Activated naive CD4-positive, alpha-beta T cell treated with anti-CD3 and anti-CD28 coated beads, Interleukin-2, amount 50 U/mL, for 24 hours (primary cell): ENCODE results near the gene RBMX2.
"Not testable (repeated sequence)": the region's sequence is repeated elsewhere in the genome, so short reads cannot be mapped to it uniquely, and the experiment has no call there.

Experiments used
- H3K27ac Mint-ChIP-seq: one replicate; pipeline ENCODE4 v1.8.0; 2021; ENCODE audit warnings: mild to moderate bottlenecking, mixed read lengths
- H3K27me3 Mint-ChIP-seq: one replicate; pipeline ENCODE4 v1.8.0; 2021; ENCODE audit warnings: mixed read lengths
- H3K36me3 Mint-ChIP-seq: one replicate; pipeline ENCODE4 v1.8.0; 2021; ENCODE audit warnings: mixed read lengths
- H3K4me1 Mint-ChIP-seq: one replicate; pipeline ENCODE4 v1.8.0; 2021; ENCODE audit warnings: mixed read lengths
- H3K4me3 Mint-ChIP-seq: one replicate; pipeline ENCODE4 v1.8.0; 2021; ENCODE audit warnings: mild to moderate bottlenecking, mixed read lengths
- H3K9me3 Mint-ChIP-seq: one replicate; pipeline ENCODE4 v1.8.0; 2021; ENCODE audit warnings: mixed read lengths

Gene RBMX2, protein sequence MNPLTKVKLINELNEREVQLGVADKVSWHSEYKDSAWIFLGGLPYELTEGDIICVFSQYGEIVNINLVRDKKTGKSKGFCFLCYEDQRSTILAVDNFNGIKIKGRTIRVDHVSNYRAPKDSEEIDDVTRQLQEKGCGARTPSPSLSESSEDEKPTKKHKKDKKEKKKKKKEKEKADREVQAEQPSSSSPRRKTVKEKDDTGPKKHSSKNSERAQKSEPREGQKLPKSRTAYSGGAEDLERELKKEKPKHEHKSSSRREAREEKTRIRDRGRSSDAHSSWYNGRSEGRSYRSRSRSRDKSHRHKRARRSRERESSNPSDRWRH

DNA sequence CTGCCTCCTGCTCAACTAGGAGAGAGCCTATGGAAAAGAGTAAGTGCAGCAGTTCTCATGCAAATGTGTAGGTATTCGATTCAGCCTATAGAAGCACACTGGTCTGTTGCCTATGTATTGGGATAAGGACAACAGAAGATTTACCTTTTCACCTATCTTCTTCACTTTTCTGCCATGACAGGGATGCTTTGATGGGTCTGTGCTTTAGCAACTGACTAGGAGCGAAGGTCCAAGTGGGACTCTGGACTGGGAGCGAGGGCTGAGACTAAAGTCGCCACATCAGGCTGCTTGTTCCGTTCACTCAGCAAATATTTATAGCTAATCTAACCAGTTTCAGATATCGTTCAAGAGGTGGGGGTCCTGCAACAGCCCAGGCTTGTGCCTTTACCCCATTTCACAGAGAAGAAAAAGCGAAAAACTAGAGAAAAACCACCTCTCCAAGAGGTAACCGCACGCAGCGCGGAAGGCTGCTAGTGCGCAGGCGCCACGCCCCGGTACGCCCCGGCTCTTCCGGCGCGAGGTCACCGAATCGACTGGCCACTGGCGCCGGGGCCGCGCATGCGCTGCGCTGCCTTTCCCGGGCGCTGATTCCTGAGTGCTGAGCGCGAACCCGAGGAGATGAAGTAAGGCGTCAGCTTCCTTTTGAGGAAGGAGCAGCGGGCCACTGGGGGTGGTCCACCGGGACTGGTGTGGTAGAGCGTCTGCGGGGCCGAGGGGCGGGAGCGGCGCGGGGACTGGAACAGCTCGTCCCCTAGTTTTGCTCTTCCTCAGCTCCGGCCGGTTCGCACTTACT lies at the start of gene RBMX2:
Gene RBMX2, plus strand, starts transcription at position 573 of the 793 bp plus-strand sequence. Its CDS starts 46 bp downstream, at position 619.
- H3K4me3 Mint-ChIP-seq: peak within 1 kb of the TSS; percentile 94
- H3K9me3 Mint-ChIP-seq: no peaks in the 10 kb centered on the region

DNA sequence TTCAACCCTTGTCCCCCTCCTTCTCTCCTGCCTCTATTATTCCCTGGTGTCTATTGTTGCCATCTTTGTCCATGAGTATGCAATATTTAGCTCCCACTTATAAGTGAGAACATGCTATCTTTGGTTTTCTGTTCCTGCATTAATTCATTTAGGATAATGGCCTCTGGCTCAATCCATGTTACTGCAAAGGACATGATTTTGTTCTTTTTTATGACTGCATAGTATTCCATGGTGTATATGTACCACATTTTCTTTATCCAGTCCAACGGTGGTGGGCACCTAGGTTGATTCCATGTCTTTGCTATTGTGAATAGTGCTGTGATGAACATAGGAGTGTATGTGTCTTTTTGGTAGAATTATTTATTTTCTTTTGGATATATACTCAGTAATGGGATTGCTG lies 49.7 kb upstream of the RBMX2 start:
- not testable (repeated sequence) for H3K27ac Mint-ChIP-seq, H3K4me1 Mint-ChIP-seq, H3K9me3 Mint-ChIP-seq, H3K27me3 Mint-ChIP-seq, H3K4me3 Mint-ChIP-seq
- H3K36me3 Mint-ChIP-seq: peaks cover 14% of the 10 kb centered on the region

More for the DNA sequence above, at the start of gene RBMX2:
- Mint-ChIP-seq H3K4me1 (peaks cover 18% of the 10 kb centered on the region), H3K27ac (peak within 1 kb of the TSS; percentile 94), H3K36me3 (no peaks in the 10 kb centered on the region), H3K27me3 (no peaks in the 10 kb centered on the region)

DNA sequence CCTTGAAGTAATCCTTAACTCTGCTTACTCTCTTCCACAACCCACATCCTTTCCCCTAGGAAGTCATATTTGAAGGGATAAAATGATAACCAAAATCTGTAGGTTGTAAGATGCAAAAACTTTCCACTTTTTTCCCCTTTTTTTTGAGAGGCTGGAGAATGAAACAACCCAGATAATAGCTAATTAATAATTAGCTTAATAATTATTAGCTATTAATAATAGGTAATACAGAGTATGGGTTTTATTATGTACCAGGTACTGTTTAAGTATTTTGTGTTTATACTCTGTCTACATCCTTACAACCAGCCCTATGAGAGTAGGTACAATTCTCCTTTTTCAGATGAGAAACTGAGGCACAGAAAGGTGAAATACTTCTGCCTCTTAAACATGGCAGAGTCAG lies 25.7 kb upstream of the RBMX2 start:
- Mint-ChIP-seq H3K27ac (no peak overlapping the region), H3K9me3 (no peaks in the 10 kb centered on the region), H3K4me1 (no peaks in the 10 kb centered on the region), H3K27me3 (no peaks in the 10 kb centered on the region), H3K4me3 (no peak overlapping the region), H3K36me3 (peaks cover 4% of the 10 kb centered on the region)

GRCh38 chrX:130378024-130378669 lies 23.6 kb upstream of the RBMX2 start:
- Mint-ChIP-seq H3K9me3 (no peaks in the 10 kb centered on the region), H3K36me3 (no peaks in the 10 kb centered on the region), H3K4me1 (no peaks in the 10 kb centered on the region), H3K27ac (no peak overlapping the region), H3K27me3 (no peaks in the 10 kb centered on the region), H3K4me3 (no peak overlapping the region)

DNA sequence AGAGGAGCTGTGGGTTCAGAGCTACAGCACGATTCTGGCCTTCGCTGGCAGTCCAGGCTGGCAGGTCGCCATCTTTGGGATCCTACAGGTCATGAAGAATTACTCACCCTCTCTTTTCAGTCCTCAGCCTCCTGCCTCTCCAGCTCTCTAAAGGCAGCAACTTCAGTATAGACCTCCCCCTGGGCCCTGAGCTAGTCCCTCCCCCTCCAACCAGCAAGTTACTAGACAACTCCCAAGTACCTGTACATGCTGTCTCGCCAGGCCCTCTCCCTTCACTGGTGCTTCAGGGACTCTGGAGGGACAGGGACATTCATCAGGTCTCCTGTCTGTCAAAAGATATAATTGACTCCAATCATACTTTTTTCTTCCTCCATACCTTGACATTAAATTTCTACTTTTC lies 16.3 kb upstream of the RBMX2 start, which contains the start of gene GPR119:
Gene GPR119, minus strand, starts transcription at position 155 of the 400 bp plus-strand sequence. CDS start 227 bp downstream, outside the sequence.
- no peak within 1 kb of the TSS for H3K4me3 Mint-ChIP-seq
- no peaks in the 10 kb centered on the region for H3K9me3 Mint-ChIP-seq
- no peaks in the 10 kb centered on the region for H3K4me1 Mint-ChIP-seq
- no peaks in the 10 kb centered on the region for H3K36me3 Mint-ChIP-seq
- H3K27ac Mint-ChIP-seq: no peak within 1 kb of the TSS
- H3K27me3 Mint-ChIP-seq: no peaks in the 10 kb centered on the region

DNA sequence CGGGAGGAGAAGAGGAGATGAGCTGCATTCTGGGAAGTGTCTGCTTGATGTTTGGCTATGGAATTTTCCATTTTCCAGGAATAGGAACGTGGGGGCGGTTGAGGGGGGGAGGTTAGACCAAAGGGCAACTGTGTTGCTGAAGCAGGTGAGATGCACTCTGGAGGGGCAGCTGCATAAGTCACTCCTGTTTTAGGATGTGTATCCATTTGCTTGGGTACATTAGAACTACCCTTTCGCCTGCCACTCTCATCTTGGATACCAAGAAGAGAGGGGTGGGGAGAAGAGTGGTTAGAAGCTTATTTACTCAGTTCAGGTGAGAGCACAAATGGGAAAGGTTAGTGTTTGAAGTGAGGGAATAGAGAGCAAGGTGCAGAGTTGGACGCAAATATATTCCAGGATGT lies 15.4 kb upstream of the RBMX2 start:
- no peaks in the 10 kb centered on the region for H3K27me3 Mint-ChIP-seq
- H3K4me1 Mint-ChIP-seq: no peaks in the 10 kb centered on the region
- no peak overlapping the region for H3K27ac Mint-ChIP-seq
- H3K4me3 Mint-ChIP-seq: no peak overlapping the region
- no peaks in the 10 kb centered on the region for H3K36me3 Mint-ChIP-seq
- no peaks in the 10 kb centered on the region for H3K9me3 Mint-ChIP-seq

- Mint-ChIP-seq H3K36me3 (no peaks in the 10 kb centered on the region), H3K27me3 (peaks cover 1% of the 10 kb centered on the region), H3K27ac (no peak overlapping the region), H3K4me3 (no peak overlapping the region), H3K4me1 (no peaks in the 10 kb centered on the region), H3K9me3 (no peaks in the 10 kb centered on the region)
Measured at GRCh38 chrX:130393451-130394074, 8.2 kb upstream of the RBMX2 start.

DNA sequence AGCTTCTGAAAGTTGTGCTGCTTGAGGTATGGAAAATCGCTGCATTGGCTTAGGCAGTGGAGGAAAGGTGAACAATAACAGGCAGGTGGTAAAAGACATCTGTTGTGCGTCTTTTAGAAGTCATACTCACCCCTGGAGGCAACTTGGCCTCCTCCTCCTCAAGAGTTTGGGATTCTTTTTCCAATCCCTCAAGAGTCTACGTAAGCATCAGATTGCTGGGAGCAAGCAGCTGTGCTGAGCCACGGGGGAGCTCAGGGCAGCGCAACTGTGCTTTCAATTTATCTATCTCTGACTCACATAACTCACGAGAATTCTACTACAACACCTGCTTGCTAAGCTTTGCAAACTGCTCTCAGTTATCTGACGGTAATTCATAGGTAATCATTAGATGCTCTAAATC lies 6.4 kb upstream of the RBMX2 start:
- H3K27ac Mint-ChIP-seq: no peak overlapping the region
- H3K4me1 Mint-ChIP-seq: no peaks in the 10 kb centered on the region
- H3K27me3 Mint-ChIP-seq: peaks cover 1% of the 10 kb centered on the region
- no peak overlapping the region for H3K4me3 Mint-ChIP-seq
- H3K9me3 Mint-ChIP-seq: no peaks in the 10 kb centered on the region
- H3K36me3 Mint-ChIP-seq: no peaks in the 10 kb centered on the region

DNA sequence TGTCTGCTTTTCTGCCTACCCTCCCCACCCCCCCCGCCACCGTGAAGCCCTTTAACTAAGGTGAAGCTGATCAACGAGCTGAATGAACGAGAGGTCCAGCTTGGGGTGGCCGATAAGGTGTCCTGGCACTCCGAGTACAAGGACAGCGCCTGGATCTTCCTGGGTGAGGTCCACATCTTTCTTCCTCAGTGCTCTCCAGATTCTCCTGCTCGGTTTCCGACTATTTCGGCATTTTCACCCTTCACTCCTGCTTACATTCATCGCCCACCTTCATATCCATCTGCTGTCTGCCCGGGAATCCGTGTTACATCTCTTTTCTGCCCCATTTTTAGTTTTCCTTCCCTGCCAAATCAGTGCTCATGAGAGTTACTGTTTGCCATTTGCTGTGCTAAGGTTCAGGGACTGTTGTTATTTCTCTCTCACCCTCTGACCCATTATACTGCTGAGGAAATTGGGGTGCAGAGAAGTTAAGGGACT lies 459 bp downstream of the RBMX2 start:
- H3K36me3 Mint-ChIP-seq: no peaks in the 10 kb centered on the region
- H3K4me3 Mint-ChIP-seq: peak overlapping the region; percentile 94
- no peaks in the 10 kb centered on the region for H3K9me3 Mint-ChIP-seq
- peaks cover 18% of the 10 kb centered on the region for H3K4me1 Mint-ChIP-seq
- no peaks in the 10 kb centered on the region for H3K27me3 Mint-ChIP-seq
- peak overlapping the region; percentile 94 for H3K27ac Mint-ChIP-seq

DNA sequence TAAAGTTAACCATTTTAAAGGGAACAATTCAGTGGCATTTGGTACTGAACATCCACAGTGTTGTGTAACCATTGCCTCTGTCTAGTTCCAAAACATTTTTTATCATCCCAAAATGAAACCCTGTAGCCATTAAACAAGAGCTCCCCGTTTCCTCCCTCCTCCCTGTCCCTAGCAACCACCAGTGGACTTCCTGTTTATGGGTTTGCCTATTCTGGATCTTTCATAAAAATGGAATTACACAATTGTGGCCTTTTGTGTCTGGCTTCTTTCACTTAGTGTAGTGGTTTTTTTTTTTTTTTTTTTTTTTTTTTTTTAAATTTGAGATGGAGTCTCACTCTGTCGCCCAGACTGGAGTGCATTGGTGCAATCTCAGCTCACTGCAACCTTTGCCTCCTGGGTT lies 11.6 kb downstream of the RBMX2 start:
- peaks cover 4% of the 10 kb centered on the region for H3K36me3 Mint-ChIP-seq
- H3K27ac Mint-ChIP-seq: no peak overlapping the region
- no peaks in the 10 kb centered on the region for H3K27me3 Mint-ChIP-seq
- H3K9me3 Mint-ChIP-seq: no peaks in the 10 kb centered on the region
- no peak overlapping the region for H3K4me3 Mint-ChIP-seq
- no peaks in the 10 kb centered on the region for H3K4me1 Mint-ChIP-seq

DNA sequence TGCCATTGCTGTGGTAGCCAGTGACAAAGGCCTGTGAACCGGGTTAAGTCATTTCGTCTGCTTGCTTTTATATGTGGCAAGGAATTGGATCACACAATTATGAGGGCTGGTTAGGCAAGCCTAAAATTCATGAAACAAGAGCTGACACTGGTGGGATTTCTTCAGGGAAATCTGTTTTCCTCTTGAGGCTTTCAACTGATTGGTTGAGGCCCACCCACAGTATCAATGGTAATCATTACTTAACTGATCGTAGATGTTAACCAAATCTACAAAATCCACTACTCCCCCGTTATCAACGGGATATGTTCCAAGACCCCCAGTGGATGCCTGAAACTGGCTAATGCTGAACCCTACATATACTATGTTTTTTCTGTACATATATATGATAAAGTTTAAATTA lies 13.0 kb downstream of the RBMX2 start:
- no peaks in the 10 kb centered on the region for H3K4me1 Mint-ChIP-seq
- H3K27me3 Mint-ChIP-seq: no peaks in the 10 kb centered on the region

DNA sequence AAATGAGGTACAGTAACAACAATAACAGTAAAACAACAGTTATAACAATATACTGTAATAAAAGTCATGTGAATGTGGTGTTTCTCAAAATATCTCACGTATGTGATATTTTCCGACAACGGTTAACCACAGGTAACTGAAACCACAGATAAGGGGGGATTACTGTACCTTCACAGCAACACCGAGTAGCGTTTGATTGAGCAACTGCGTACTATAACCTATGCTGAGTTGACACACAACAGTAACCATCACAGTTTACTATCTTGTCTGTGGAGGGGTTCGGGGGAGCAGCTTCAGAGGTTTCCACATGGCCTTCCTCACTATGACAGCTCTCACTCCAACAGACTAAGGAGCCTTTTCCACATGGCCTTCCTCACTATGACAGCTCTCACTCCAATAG lies 13.4 kb downstream of the RBMX2 start:
- no peaks in the 10 kb centered on the region for H3K4me1 Mint-ChIP-seq
- H3K4me3 Mint-ChIP-seq: no peak overlapping the region
- no peaks in the 10 kb centered on the region for H3K27me3 Mint-ChIP-seq
- no peaks in the 10 kb centered on the region for H3K9me3 Mint-ChIP-seq
- peaks cover 4% of the 10 kb centered on the region for H3K36me3 Mint-ChIP-seq
- no peak overlapping the region for H3K27ac Mint-ChIP-seq

More for the DNA sequence above, 13.0 kb downstream of the RBMX2 start:
- peaks cover 4% of the 10 kb centered on the region for H3K36me3 Mint-ChIP-seq
- no peak overlapping the region for H3K27ac Mint-ChIP-seq
- no peaks in the 10 kb centered on the region for H3K9me3 Mint-ChIP-seq
- H3K4me3 Mint-ChIP-seq: no peak overlapping the region

DNA sequence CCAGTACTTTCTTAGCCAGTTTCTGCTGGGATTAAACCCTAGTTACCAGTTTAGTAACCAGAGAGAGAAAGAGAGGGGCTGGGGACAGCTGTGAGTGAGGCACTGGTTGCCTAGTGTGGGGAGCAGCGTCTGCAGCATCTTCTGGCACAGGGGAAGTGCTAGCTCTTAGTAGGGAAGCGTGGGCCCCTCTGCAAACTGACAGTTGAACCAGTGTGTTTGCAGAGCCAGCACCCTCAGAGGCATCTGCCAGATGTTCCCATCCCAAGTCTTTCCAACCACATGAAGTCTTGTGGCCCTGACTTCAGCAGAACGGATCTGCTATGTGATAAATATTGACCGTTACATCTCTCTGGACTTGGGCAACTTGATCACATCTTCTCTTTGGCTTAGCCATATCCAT lies 15.0 kb downstream of the RBMX2 start:
- H3K9me3 Mint-ChIP-seq: no peaks in the 10 kb centered on the region
- no peak overlapping the region for H3K4me3 Mint-ChIP-seq
- no peak overlapping the region for H3K27ac Mint-ChIP-seq
- no peaks in the 10 kb centered on the region for H3K27me3 Mint-ChIP-seq
- peaks cover 4% of the 10 kb centered on the region for H3K36me3 Mint-ChIP-seq
- H3K4me1 Mint-ChIP-seq: no peaks in the 10 kb centered on the region

DNA sequence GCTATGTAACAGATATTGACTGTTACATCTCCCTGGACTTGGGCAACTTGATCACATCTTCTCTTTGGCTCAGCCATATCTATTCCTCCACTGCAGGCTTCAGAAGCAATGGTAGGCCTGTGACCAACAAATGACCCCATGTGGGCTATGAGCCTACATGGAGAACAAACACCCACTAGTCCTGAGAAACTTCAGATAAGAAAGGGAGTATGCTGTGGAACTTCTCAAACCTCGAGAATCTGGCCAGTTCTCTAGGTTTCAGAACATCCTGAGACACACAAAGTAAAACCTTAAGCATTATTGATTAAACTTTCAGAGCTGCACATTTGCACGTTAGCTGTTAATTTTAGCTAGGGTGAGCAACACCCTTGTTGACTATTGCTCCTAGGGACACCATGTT lies 16.3 kb downstream of the RBMX2 start:
- Mint-ChIP-seq H3K4me1 (no peaks in the 10 kb centered on the region), H3K27ac (no peak overlapping the region), H3K36me3 (peaks cover 4% of the 10 kb centered on the region), H3K9me3 (no peaks in the 10 kb centered on the region), H3K4me3 (no peak overlapping the region), H3K27me3 (no peaks in the 10 kb centered on the region)

- Mint-ChIP-seq H3K27me3 (no peaks in the 10 kb centered on the region), H3K36me3 (peaks cover 4% of the 10 kb centered on the region), H3K9me3 (no peaks in the 10 kb centered on the region), H3K4me3 (no peak overlapping the region), H3K27ac (no peak overlapping the region), H3K4me1 (no peaks in the 10 kb centered on the region)
Measured at GRCh38 chrX:130418740-130419139, 17.0 kb downstream of the RBMX2 start.
